HFF-Myc (cell line): ENCODE results near the gene LAMP5.

Source experiments
- DNase-seq: peaks from one replicate; pipeline ENCODE4 v3.0.0-alpha.2; 2011; ENCODE audit warnings: low read depth; ENCODE audit errors: extremely low read depth
- H3K4me3 ChIP-seq: replicated peaks from 2 replicates; pipeline ENCODE4 v1.5.1; 2011; ENCODE audit warnings: low read depth, mild to moderate bottlenecking, control low read depth, low read length
- TF ChIP-seq, protein P1 (sequence below): IDR thresholded peaks from 2 replicates; pipeline ENCODE4 v1.5.1; 2012; ENCODE audit warnings: mild to moderate bottlenecking, low read depth, low read length, control low read depth; ENCODE audit errors: missing control alignments

The LAMP5 gene

DNA sequence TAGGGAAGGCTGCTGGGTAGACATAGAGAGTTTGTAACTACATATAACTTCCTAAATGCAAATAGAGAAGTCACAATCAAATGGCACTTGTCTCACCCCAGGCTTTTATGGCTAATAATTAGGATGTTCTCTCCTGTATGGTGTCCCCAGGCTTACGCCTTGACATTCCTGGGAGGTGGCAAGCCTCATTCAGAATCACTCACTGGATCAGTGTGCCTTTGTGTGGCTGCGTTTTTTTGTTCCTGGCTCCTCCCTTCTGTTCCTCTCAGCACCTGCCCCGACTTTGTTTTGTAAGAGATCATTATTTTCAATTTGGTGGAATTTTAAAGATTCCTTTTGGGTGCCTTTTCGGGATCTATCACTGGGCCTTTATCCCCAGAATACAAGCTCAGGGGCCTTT, 5.7 kb downstream of the LAMP5 start:
- no peak for DNase-seq
- H3K4me3 ChIP-seq = no peak overlapping the region
- TF ChIP-seq, protein P1, sequence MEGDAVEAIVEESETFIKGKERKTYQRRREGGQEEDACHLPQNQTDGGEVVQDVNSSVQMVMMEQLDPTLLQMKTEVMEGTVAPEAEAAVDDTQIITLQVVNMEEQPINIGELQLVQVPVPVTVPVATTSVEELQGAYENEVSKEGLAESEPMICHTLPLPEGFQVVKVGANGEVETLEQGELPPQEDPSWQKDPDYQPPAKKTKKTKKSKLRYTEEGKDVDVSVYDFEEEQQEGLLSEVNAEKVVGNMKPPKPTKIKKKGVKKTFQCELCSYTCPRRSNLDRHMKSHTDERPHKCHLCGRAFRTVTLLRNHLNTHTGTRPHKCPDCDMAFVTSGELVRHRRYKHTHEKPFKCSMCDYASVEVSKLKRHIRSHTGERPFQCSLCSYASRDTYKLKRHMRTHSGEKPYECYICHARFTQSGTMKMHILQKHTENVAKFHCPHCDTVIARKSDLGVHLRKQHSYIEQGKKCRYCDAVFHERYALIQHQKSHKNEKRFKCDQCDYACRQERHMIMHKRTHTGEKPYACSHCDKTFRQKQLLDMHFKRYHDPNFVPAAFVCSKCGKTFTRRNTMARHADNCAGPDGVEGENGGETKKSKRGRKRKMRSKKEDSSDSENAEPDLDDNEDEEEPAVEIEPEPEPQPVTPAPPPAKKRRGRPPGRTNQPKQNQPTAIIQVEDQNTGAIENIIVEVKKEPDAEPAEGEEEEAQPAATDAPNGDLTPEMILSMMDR = no peak

DNA sequence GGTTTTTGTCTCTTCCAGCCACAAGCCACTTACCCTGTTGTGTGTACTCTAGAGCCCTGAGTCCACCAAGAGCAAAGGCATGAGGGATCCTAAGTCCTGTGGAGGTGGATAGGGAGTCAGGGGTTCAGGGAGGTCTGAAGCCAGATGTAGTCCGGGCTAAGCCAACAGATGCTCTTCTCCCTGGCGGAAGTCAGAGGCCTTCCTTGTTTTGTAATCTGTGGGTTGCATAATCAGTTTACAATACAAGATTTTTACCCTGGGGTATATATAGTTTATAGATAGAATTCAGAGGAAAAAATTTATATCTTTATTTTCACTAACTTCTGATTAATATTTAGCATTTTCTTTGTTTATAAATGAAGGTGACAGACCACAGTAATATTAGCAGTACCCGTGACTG, 9.2 kb downstream of the LAMP5 start:
- TF ChIP-seq, protein P1 = no peak
- no peak for DNase-seq
- H3K4me3 ChIP-seq = no peak overlapping the region

- no peak overlapping the region for H3K4me3 ChIP-seq
- TF ChIP-seq, protein P1 = no peak
- DNase-seq = no peak
These were observed 17.2 kb downstream of the LAMP5 start for GRCh38 chr20:9531581-9531980.

GRCh38 chr20:9532069-9532838, 17.9 kb downstream of the LAMP5 start:
- H3K4me3 ChIP-seq = no peak overlapping the region
- peak; percentile 58 for DNase-seq
- TF ChIP-seq, protein P1 = no peak

DNA sequence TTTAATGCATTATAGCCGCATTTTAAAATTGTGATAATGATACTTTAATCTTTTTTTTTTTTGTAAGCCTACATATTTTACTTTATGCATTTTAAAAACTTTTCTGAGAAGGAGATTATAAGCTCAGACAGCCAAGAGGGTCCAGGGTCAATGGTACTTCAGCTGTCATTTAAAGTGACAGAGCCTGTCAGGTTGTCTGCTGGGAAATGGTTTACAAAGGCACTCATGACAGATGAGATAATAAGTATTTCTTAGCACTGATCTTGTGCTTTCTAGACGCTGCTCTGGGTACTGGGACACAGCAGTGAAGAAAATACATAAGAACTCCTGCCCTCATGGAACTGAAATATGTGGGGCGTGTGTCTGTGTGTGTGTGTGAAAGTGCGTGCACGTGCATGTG, 19.6 kb downstream of the LAMP5 start:
- DNase-seq = no peak
- H3K4me3 ChIP-seq = no peak overlapping the region
- TF ChIP-seq, protein P1 = no peak

DNA sequence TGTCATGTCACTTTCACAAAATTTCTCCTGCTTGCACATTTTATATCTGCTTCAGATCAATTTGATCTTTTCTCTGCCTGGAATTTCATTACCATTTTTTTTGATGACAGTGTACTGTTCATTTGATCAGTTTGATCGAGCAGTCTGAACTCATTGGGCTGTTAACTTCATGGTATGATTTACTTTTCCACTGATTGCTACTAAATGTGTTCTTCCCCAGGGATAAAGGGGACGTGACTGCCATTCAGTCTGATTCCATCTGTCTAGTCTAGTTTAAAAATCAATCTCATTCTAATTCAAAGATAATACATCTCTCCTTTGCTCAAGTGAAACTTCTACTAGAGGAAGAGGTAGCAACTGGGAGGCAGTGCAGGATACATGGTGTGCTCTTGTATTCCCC, 21.1 kb downstream of the LAMP5 start:
- no peak overlapping the region for H3K4me3 ChIP-seq
- no peak for DNase-seq
- TF ChIP-seq, protein P1 = no peak

GRCh38 chr20:9543214-9543613, 28.8 kb downstream of the LAMP5 start:
- no peak for DNase-seq
- TF ChIP-seq, protein P1 = no peak
- H3K4me3 ChIP-seq = no peak overlapping the region
